Transverse colon (tissue), 4 donors: ENCODE data around the gene TRAPPC3L.

Experiments
- CTCF ChIP-seq, 5 experiments: fragments of 200-600 bp in 3 of 5; fragments of 450-650 bp in 2 of 5; sonication (generic) in 3 of 5; IDR thresholded peaks; 1 replicate in 2 of 5; 2 replicates in 3 of 5; pipeline ENCODE4 v1.5.1; 2016 to 2017; ENCODE audit warnings: antibody characterized with exemption in 5 of 5, inconsistent platforms in 3 of 5, mild to moderate bottlenecking in 2 of 5, moderate library complexity in 1 of 5
- POLR2A ChIP-seq: fragments of 450-650 bp; IDR thresholded peaks from one replicate; pipeline ENCODE4 v1.6.1; 2016; ENCODE audit warnings: antibody characterized with exemption, mild to moderate bottlenecking, moderate library complexity
- POLR2AphosphoS5 ChIP-seq, 3 donors: sonication (generic); formaldehyde crosslinking; IDR thresholded peaks; one replicate each; pipeline ENCODE4 v1.6.1; 2016; ENCODE audit warnings: antibody characterized with exemption in 3 of 3

GRCh38 chr6:116449565-116449964 is 95.9 kb downstream of the TRAPPC3L start:
- TF ChIP-seq CTCF (IDR thresholded peaks at IDR 0.05) (no peak), POLR2AphosphoS5 (IDR thresholded peaks at IDR 0.05) (no peak), POLR2A (no peak)
